ENCODE data around the gene COX11. TPM values are rescaled to one million over a fixed set of nuclear protein-coding genes. Genes with fewer than 3 reads are reported as not detected.

COX11 gene
- total and polyA plus RNA-seq, 2 of the 13 experiments (the other 11 are each of a cell fraction or from before 2014, with no cell fraction given), result 103 to 203 TPM

- TF ChIP-seq ZNF503 (CRISPR knock-in tag; IDR thresholded peaks at IDR 0.05) (no peak), ZNF605 (CRISPR knock-in tag; IDR thresholded peaks at IDR 0.05) (peak; percentile 16; the same call in 1 of the 2 replicates), PHB2 (IDR thresholded peaks at IDR 0.05; ENCODE audit: partially characterized antibody) (no peak), ZNF234 (CRISPR knock-in tag; conservative IDR thresholded peaks at IDR 0.05) (no peak), MED13 (CRISPR knock-in tag; IDR thresholded peaks at IDR 0.05) (no peak), RBM22 (optimal IDR thresholded peaks at IDR 0.05; ENCODE audit: low read length) (peak; percentile 52), MLLT10 (CRISPR knock-in tag; IDR thresholded peaks at IDR 0.05) (no peak), MATR3 (CRISPR knock-in tag; IDR thresholded peaks at IDR 0.05) (no peak), ATM (IDR thresholded peaks at IDR 0.05; ENCODE audit: borderline replicate concordance) (no peak)
These were observed 11.7 kb downstream of the COX11 start (continued) for GRCh38 chr17:54956791-54957190.

- 99% methylated on average over 4 of the region's 4 CpGs for WGBS (ENCODE audit: low lambda C conversion rate)
- H4K20me1 ChIP-seq (ENCODE audit: insufficient read depth, low read length), result no peaks in the 10 kb centered on the region
- in situ Hi-C loops (cut with HindIII; ENCODE audit: extremely low pct_ligation_motif_present, low pct_unique_long_range_greater_than_20kb), result no loop called here
- no peaks in the 10 kb centered on the region for H3K9me3 ChIP-seq (ENCODE audit: low read length)
- H3K36me3 ChIP-seq (replicated peaks in 1 of 2; ENCODE audit: control insufficient read depth in 1 of 2, insufficient read depth in 2 of 2, low read length in 2 of 2), result peaks cover 15 to 37% of the 10 kb centered on the region in 2 experiments
- intact Hi-C loops (cut with micrococcal nuclease; ENCODE audit: unreplicated experiment), result no loop called here
- H2AFZ ChIP-seq (ENCODE audit: low read length), result no peak overlapping the region
- no peaks in the 10 kb centered on the region for H3K79me2 ChIP-seq (ENCODE audit: insufficient read depth, low read length)
- H3K27me3 ChIP-seq (ENCODE audit: control insufficient read depth in 1 of 2, insufficient read depth in 2 of 2, low read length in 2 of 2), result no peaks in the 10 kb centered on the region
- no peak overlapping the region for H3K4me2 ChIP-seq (ENCODE audit: low read depth, low read length)
- ATAC-seq (no peak), DNase-seq (ENCODE audit: low spot score) (no peak), FAIRE-seq (no peak)
- ChIA-PET POLR2A (no interaction called here), CTCF (ENCODE audit: low intra/inter-chr PET ratio, low total read pairs) (no interaction called here)
- no peak overlapping the region for H3K27ac ChIP-seq (ENCODE audit: extremely low read length, insufficient read depth, low read length)
- no peak for TF ChIP-seq TSC22D2 (CRISPR knock-in tag; IDR thresholded peaks at IDR 0.05; ENCODE audit: borderline replicate concordance)
- TF ChIP-seq POLR2G (IDR thresholded peaks at IDR 0.05; ENCODE audit: low read depth, low read length), result peak; percentile 14; the same call in 1 of the 2 replicates
- TF ChIP-seq RBM22 (optimal IDR thresholded peaks at IDR 0.05; ENCODE audit: low read length), result peak; percentile 51
- no peak for TF ChIP-seq KDM5B (CRISPR knock-in tag; IDR thresholded peaks at IDR 0.05; ENCODE audit: borderline replicate concordance)
- no peak for TF ChIP-seq MED8 (CRISPR knock-in tag; IDR thresholded peaks at IDR 0.05; ENCODE audit: insufficient replicate concordance)
- TF ChIP-seq ZSCAN12 (CRISPR knock-in tag; IDR thresholded peaks at IDR 0.05), result no peak
- TF ChIP-seq YY1 (IDR thresholded peaks at IDR 0.05; ENCODE audit: insufficient read depth, insufficient replicate concordance, low read depth, low read length), result no peak
- no peak for TF ChIP-seq RXRA (CRISPR knock-in tag; IDR thresholded peaks at IDR 0.05)
- TF ChIP-seq MNT (IDR thresholded peaks at IDR 0.05), result no peak
- no peak for TF ChIP-seq ZNF614 (CRISPR knock-in tag; IDR thresholded peaks at IDR 0.05; ENCODE audit: borderline replicate concordance)
- no TSS peak for BruUV-seq (replicated peaks)
- no peak overlapping the region for H3K9ac ChIP-seq (ENCODE audit: insufficient read depth, low read depth, low read length)
- H3K4me3 ChIP-seq (replicated peaks in 1 of 3; ENCODE audit: insufficient read depth in 1 of 3, low read depth in 2 of 3, low read length in 3 of 3), result no peak overlapping the region
- peaks cover 19% of the 10 kb centered on the region for H3K4me1 ChIP-seq (ENCODE audit: insufficient read depth, low read length)
These were observed 17.2 kb downstream of the COX11 start for GRCh38 chr17:54951286-54951685.
